Measurements from ENCODE around the gene LRRFIP2. TPM values are rescaled to one million over a fixed set of nuclear protein-coding genes. Genes with fewer than 3 reads are reported as not detected.
"Not testable (repeated sequence)": the region's sequence is repeated elsewhere in the genome, so short reads cannot be mapped to it uniquely, and the experiment has no call there.

The LRRFIP2 gene
- polyA plus RNA-seq, 2 donors, result 43.3 to 59.3 TPM

- no peak overlapping the region for H3K4me3 ChIP-seq (ENCODE audit: low read depth in 1 of 2, low read length in 2 of 2)
- H3K4me1 ChIP-seq (ENCODE audit: control insufficient read depth in 2 of 2, insufficient read depth in 2 of 2, low read length in 1 of 2), result no peaks in the 10 kb centered on the region
- H3K27ac ChIP-seq (ENCODE audit: low read depth in 2 of 2, low read length in 1 of 2), result no peak overlapping the region
- H3K9me3 ChIP-seq (ENCODE audit: control insufficient read depth in 2 of 2, insufficient read depth in 1 of 2, low read depth in 1 of 2, low read length in 1 of 2), result no peaks in the 10 kb centered on the region
- H3K27me3 ChIP-seq (ENCODE audit: control insufficient read depth in 1 of 2, insufficient read depth in 2 of 2, low read length in 2 of 2), result no peaks in the 10 kb centered on the region
- WGBS, 2 donors, result 91 to 92% methylated on average over 3 of the region's 3 CpGs
- no peaks in the 10 kb centered on the region for H3K36me3 ChIP-seq (ENCODE audit: control insufficient read depth in 2 of 2, insufficient read depth in 2 of 2, low read length in 1 of 2)
These were observed 43.9 kb downstream of the LRRFIP2 start for GRCh38 chr3:37130448-37130847.

- H3K4me1 ChIP-seq (ENCODE audit: control insufficient read depth in 2 of 2, insufficient read depth in 2 of 2, low read length in 1 of 2), result no peaks in the 10 kb centered on the region
- no peak overlapping the region for H3K4me3 ChIP-seq (ENCODE audit: low read depth in 1 of 2, low read length in 2 of 2)
- whole genome bisulfite sequencing, 2 donors, result 78 to 83% methylated on average over 3 of the region's 3 CpGs
- H3K27ac ChIP-seq (ENCODE audit: low read depth in 2 of 2, low read length in 1 of 2), result no peak overlapping the region
- no peaks in the 10 kb centered on the region for H3K36me3 ChIP-seq (ENCODE audit: control insufficient read depth in 2 of 2, insufficient read depth in 2 of 2, low read length in 1 of 2)
- H3K27me3 ChIP-seq (ENCODE audit: control insufficient read depth in 1 of 2, insufficient read depth in 2 of 2, low read length in 2 of 2), result no peaks in the 10 kb centered on the region
- no peaks in the 10 kb centered on the region for H3K9me3 ChIP-seq (ENCODE audit: control insufficient read depth in 2 of 2, insufficient read depth in 1 of 2, low read depth in 1 of 2, low read length in 1 of 2)
These were observed 44.5 kb downstream of the LRRFIP2 start for GRCh38 chr3:37129871-37130270.

- H3K4me3 ChIP-seq (ENCODE audit: low read depth in 1 of 2, low read length in 2 of 2), result no peak overlapping the region
- H3K36me3 ChIP-seq (ENCODE audit: control insufficient read depth in 2 of 2, insufficient read depth in 2 of 2, low read length in 1 of 2), result no peaks in the 10 kb centered on the region
- no peaks in the 10 kb centered on the region for H3K4me1 ChIP-seq (ENCODE audit: control insufficient read depth in 2 of 2, insufficient read depth in 2 of 2, low read length in 1 of 2)
- H3K27ac ChIP-seq (ENCODE audit: low read depth in 2 of 2, low read length in 1 of 2), result no peak overlapping the region
- no peaks in the 10 kb centered on the region for H3K9me3 ChIP-seq (ENCODE audit: control insufficient read depth in 2 of 2, insufficient read depth in 1 of 2, low read depth in 1 of 2, low read length in 1 of 2)
- no peaks in the 10 kb centered on the region for H3K27me3 ChIP-seq (ENCODE audit: control insufficient read depth in 1 of 2, insufficient read depth in 2 of 2, low read length in 2 of 2)
- WGBS, 2 donors, result 81 to 99% methylated on average over 1 of the region's 1 CpG
These were observed 47.0 kb downstream of the LRRFIP2 start for GRCh38 chr3:37127340-37127739.

GRCh38 chr3:37126856-37127255 is 47.5 kb downstream of the LRRFIP2 start:
- Histone ChIP-seq H3K4me1 (ENCODE audit: control insufficient read depth in 2 of 2, insufficient read depth in 2 of 2, low read length in 1 of 2) (no peaks in the 10 kb centered on the region), H3K4me3 (ENCODE audit: low read depth in 1 of 2, low read length in 2 of 2) (no peak overlapping the region), H3K36me3 (ENCODE audit: control insufficient read depth in 2 of 2, insufficient read depth in 2 of 2, low read length in 1 of 2) (no peaks in the 10 kb centered on the region), H3K9me3 (ENCODE audit: control insufficient read depth in 2 of 2, insufficient read depth in 1 of 2, low read depth in 1 of 2, low read length in 1 of 2) (no peaks in the 10 kb centered on the region), H3K27me3 (ENCODE audit: control insufficient read depth in 1 of 2, insufficient read depth in 2 of 2, low read length in 2 of 2) (no peaks in the 10 kb centered on the region), H3K27ac (ENCODE audit: low read depth in 2 of 2, low read length in 1 of 2) (no peak overlapping the region)

- H3K4me3 ChIP-seq (ENCODE audit: low read depth in 1 of 2, low read length in 2 of 2), result no peak overlapping the region
- no peaks in the 10 kb centered on the region for H3K27me3 ChIP-seq (ENCODE audit: control insufficient read depth in 1 of 2, insufficient read depth in 2 of 2, low read length in 2 of 2)
- WGBS, 2 donors, result 54 to 62% methylated on average over 1 of the region's 1 CpG
- H3K36me3 ChIP-seq (ENCODE audit: control insufficient read depth in 2 of 2, insufficient read depth in 2 of 2, low read length in 1 of 2), result no peaks in the 10 kb centered on the region
- no peaks in the 10 kb centered on the region for H3K9me3 ChIP-seq (ENCODE audit: control insufficient read depth in 2 of 2, insufficient read depth in 1 of 2, low read depth in 1 of 2, low read length in 1 of 2)
- no peak overlapping the region for H3K27ac ChIP-seq (ENCODE audit: low read depth in 2 of 2, low read length in 1 of 2)
- H3K4me1 ChIP-seq (ENCODE audit: control insufficient read depth in 2 of 2, insufficient read depth in 2 of 2, low read length in 1 of 2), result no peaks in the 10 kb centered on the region
These were observed 48.9 kb downstream of the LRRFIP2 start for GRCh38 chr3:37125195-37126073.

GRCh38 chr3:37124435-37124834 is 49.9 kb downstream of the LRRFIP2 start:
- Histone ChIP-seq H3K27ac (ENCODE audit: low read depth in 2 of 2, low read length in 1 of 2) (no peak overlapping the region), H3K9me3 (ENCODE audit: control insufficient read depth in 2 of 2, insufficient read depth in 1 of 2, low read depth in 1 of 2, low read length in 1 of 2) (no peaks in the 10 kb centered on the region), H3K4me1 (ENCODE audit: control insufficient read depth in 2 of 2, insufficient read depth in 2 of 2, low read length in 1 of 2) (no peaks in the 10 kb centered on the region), H3K36me3 (ENCODE audit: control insufficient read depth in 2 of 2, insufficient read depth in 2 of 2, low read length in 1 of 2) (no peaks in the 10 kb centered on the region), H3K4me3 (ENCODE audit: low read depth in 1 of 2, low read length in 2 of 2) (no peak overlapping the region), H3K27me3 (ENCODE audit: control insufficient read depth in 1 of 2, insufficient read depth in 2 of 2, low read length in 2 of 2) (no peaks in the 10 kb centered on the region)
- 40 to 47% methylated on average over 2 of the region's 2 CpGs for WGBS, 2 donors

- Histone ChIP-seq H3K4me1 (ENCODE audit: control insufficient read depth in 2 of 2, insufficient read depth in 2 of 2, low read length in 1 of 2) (no peaks in the 10 kb centered on the region), H3K4me3 (ENCODE audit: low read depth in 1 of 2, low read length in 2 of 2) (no peak overlapping the region), H3K9me3 (ENCODE audit: control insufficient read depth in 2 of 2, insufficient read depth in 1 of 2, low read depth in 1 of 2, low read length in 1 of 2) (no peaks in the 10 kb centered on the region), H3K27me3 (ENCODE audit: control insufficient read depth in 1 of 2, insufficient read depth in 2 of 2, low read length in 2 of 2) (no peaks in the 10 kb centered on the region), H3K36me3 (ENCODE audit: control insufficient read depth in 2 of 2, insufficient read depth in 2 of 2, low read length in 1 of 2) (no peaks in the 10 kb centered on the region), H3K27ac (ENCODE audit: low read depth in 2 of 2, low read length in 1 of 2) (no peak overlapping the region)
- 94 to 99% methylated on average over 7 of the region's 7 CpGs for WGBS, 2 donors
These were observed 51.1 kb downstream of the LRRFIP2 start for GRCh38 chr3:37123292-37123691.

- H3K9me3 ChIP-seq (ENCODE audit: control insufficient read depth in 2 of 2, insufficient read depth in 1 of 2, low read depth in 1 of 2, low read length in 1 of 2); H3K27me3 ChIP-seq (ENCODE audit: control insufficient read depth in 1 of 2, insufficient read depth in 2 of 2, low read length in 2 of 2); H3K27ac ChIP-seq (ENCODE audit: low read depth in 2 of 2, low read length in 1 of 2); H3K4me3 ChIP-seq (ENCODE audit: low read depth in 1 of 2, low read length in 2 of 2); H3K36me3 ChIP-seq (ENCODE audit: control insufficient read depth in 2 of 2, insufficient read depth in 2 of 2, low read length in 1 of 2); H3K4me1 ChIP-seq (ENCODE audit: control insufficient read depth in 2 of 2, insufficient read depth in 2 of 2, low read length in 1 of 2): not testable (repeated sequence)
- WGBS, 2 donors, result 96 to 98% methylated on average over 6 of the region's 6 CpGs
These were observed 52.3 kb downstream of the LRRFIP2 start for GRCh38 chr3:37122069-37122468.

- 96 to 98% methylated on average over 2 of the region's 2 CpGs for WGBS, 2 donors
- H3K27me3 ChIP-seq (ENCODE audit: control insufficient read depth in 1 of 2, insufficient read depth in 2 of 2, low read length in 2 of 2), result no peaks in the 10 kb centered on the region
- H3K36me3 ChIP-seq (ENCODE audit: control insufficient read depth in 2 of 2, insufficient read depth in 2 of 2, low read length in 1 of 2), result no peaks in the 10 kb centered on the region
- no peak overlapping the region for H3K27ac ChIP-seq (ENCODE audit: low read depth in 2 of 2, low read length in 1 of 2)
- no peaks in the 10 kb centered on the region for H3K9me3 ChIP-seq (ENCODE audit: control insufficient read depth in 2 of 2, insufficient read depth in 1 of 2, low read depth in 1 of 2, low read length in 1 of 2)
- H3K4me3 ChIP-seq (ENCODE audit: low read depth in 1 of 2, low read length in 2 of 2), result no peak overlapping the region
- no peaks in the 10 kb centered on the region for H3K4me1 ChIP-seq (ENCODE audit: control insufficient read depth in 2 of 2, insufficient read depth in 2 of 2, low read length in 1 of 2)
These were observed 56.2 kb downstream of the LRRFIP2 start for GRCh38 chr3:37118163-37118562.

GRCh38 chr3:37117548-37117947 is 56.8 kb downstream of the LRRFIP2 start:
- H3K4me3 ChIP-seq (ENCODE audit: low read depth in 1 of 2, low read length in 2 of 2), result no peak overlapping the region
- H3K36me3 ChIP-seq (ENCODE audit: control insufficient read depth in 2 of 2, insufficient read depth in 2 of 2, low read length in 1 of 2), result no peaks in the 10 kb centered on the region
- no peaks in the 10 kb centered on the region for H3K4me1 ChIP-seq (ENCODE audit: control insufficient read depth in 2 of 2, insufficient read depth in 2 of 2, low read length in 1 of 2)
- H3K9me3 ChIP-seq (ENCODE audit: control insufficient read depth in 2 of 2, insufficient read depth in 1 of 2, low read depth in 1 of 2, low read length in 1 of 2), result no peaks in the 10 kb centered on the region
- no peaks in the 10 kb centered on the region for H3K27me3 ChIP-seq (ENCODE audit: control insufficient read depth in 1 of 2, insufficient read depth in 2 of 2, low read length in 2 of 2)
- no peak overlapping the region for H3K27ac ChIP-seq (ENCODE audit: low read depth in 2 of 2, low read length in 1 of 2)
